GM12891 (cell line): ENCODE data around the gene RNU4-1.

Experiments used
- DNase-seq: peaks from one replicate; pipeline ENCODE4 v3.0.0; 2011; ENCODE audit warnings: low spot score; ENCODE audit not compliant: insufficient read length
- FAIRE-seq: peaks from 2 replicates; lab custom pipeline; 2011; peaks lifted over from hg19 to GRCh38; lab: Jason Lieb, UNC
- PAX5 ChIP-seq: IDR thresholded peaks from 2 replicates; pipeline ENCODE4 v1.6.1; 2011; ENCODE audit warnings: low read length, moderate library complexity, mild to moderate bottlenecking; ENCODE audit not compliant: insufficient read depth, severe bottlenecking
- POLR2A ChIP-seq: IDR thresholded peaks from 2 replicates; pipeline ENCODE4 v1.6.1; 2011; ENCODE audit warnings: low read depth, low read length, control low read depth
- POLR2AphosphoS5 ChIP-seq: IDR thresholded peaks from 2 replicates; pipeline ENCODE4 v1.6.1; 2011; ENCODE audit warnings: low read depth, low read length, control low read depth
- POU2F2 ChIP-seq: IDR thresholded peaks from 2 replicates; pipeline ENCODE4 v1.6.1; 2011; ENCODE audit warnings: low read depth, mild to moderate bottlenecking, control low read depth, low read length, moderate library complexity
- SPI1 ChIP-seq: IDR thresholded peaks from 2 replicates; pipeline ENCODE4 v1.6.1; 2011; ENCODE audit warnings: low read depth, low read length, control low read depth
- TAF1 ChIP-seq: IDR thresholded peaks from 2 replicates; pipeline ENCODE4 v1.6.1; 2011; ENCODE audit warnings: low read depth, low read length, control low read depth

The RNU4-1 gene

DNA sequence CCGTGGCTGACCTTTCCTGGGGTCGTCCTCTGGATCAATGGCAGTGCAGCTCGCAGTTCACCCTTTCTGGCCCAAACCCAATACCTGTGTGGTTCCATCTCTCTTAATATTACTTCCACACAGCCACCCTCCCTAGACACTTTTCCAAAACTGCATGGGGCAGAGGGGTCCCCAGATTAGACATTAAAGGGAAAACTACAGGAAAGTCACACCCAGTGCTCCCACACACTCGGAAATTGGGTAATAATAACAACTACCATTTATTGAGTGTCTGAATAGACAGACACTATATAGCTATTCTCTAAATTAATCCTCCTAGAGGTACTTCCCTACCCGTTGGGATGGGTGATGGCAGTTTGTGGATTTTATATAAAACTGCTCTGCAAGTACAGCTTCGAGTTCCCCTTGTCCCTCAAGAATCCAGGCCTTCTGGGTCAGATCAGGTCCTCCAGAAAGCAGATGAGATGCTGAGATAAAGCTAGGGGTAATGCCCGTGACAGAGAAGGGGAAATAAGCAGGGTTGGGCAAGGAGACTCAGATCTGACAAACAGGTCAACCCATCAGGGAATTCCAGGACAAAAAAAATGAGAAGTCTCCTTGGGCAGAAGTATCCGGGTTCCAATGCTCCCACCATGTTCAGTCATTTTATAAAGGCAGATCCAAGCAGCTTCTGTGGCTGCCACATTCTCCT is 26.7 kb downstream of the RNU4-1 start:
- no peak for FAIRE-seq
- DNase-seq = no peak
- TF ChIP-seq PAX5 (no peak), POLR2A (no peak), POU2F2 (no peak), POLR2AphosphoS5 (no peak), SPI1 (no peak)

- DNase-seq (peak; percentile 84), FAIRE-seq (peak; percentile 87)
- no peak for TF ChIP-seq POU2F2
These were observed 27.4 kb downstream of the RNU4-1 start, which contains the start of gene PXN for GRCh38 chr12:120265473-120266179. TSS of gene PXN (minus strand) at chr12:120265730. CDS start at chr12:120265629, 101 bp downstream.

GRCh38 chr12:120264904-120265472 is 28.0 kb downstream of the RNU4-1 start:
- DNase-seq (no peak), FAIRE-seq (no peak)
- TF ChIP-seq SPI1 = no peak

GRCh38 chr12:120264086-120264903 is 28.7 kb downstream of the RNU4-1 start:
- DNase-seq = no peak
- FAIRE-seq = no peak
- no peak for TF ChIP-seq POLR2A
- TF ChIP-seq SPI1 = no peak
- no peak for TF ChIP-seq POU2F2
- TF ChIP-seq POLR2AphosphoS5 = no peak
- TF ChIP-seq PAX5 = no peak
- no peak for TF ChIP-seq TAF1

DNA sequence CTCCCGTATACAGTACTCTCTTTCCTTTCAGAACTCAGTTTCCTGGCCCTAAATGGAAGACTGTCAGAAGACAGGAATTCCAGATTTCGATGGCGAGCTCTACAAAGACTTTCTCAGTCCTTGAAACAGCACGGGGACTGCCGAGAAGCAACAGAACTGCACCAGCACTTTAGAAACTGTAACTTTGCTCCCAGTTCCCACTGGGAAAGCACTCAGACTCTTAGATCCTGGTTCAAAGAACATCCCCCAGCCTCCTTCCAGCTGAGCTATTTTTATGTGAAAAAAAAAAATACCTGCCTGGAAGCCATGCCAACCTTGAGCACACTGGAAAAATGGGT is 29.3 kb downstream of the RNU4-1 start:
- FAIRE-seq (no peak), DNase-seq (no peak)
- no peak for TF ChIP-seq POLR2AphosphoS5
- TF ChIP-seq SPI1 = no peak
- no peak for TF ChIP-seq PAX5
- TF ChIP-seq POU2F2 = no peak
- TF ChIP-seq POLR2A = no peak
- TF ChIP-seq TAF1 = no peak

DNA sequence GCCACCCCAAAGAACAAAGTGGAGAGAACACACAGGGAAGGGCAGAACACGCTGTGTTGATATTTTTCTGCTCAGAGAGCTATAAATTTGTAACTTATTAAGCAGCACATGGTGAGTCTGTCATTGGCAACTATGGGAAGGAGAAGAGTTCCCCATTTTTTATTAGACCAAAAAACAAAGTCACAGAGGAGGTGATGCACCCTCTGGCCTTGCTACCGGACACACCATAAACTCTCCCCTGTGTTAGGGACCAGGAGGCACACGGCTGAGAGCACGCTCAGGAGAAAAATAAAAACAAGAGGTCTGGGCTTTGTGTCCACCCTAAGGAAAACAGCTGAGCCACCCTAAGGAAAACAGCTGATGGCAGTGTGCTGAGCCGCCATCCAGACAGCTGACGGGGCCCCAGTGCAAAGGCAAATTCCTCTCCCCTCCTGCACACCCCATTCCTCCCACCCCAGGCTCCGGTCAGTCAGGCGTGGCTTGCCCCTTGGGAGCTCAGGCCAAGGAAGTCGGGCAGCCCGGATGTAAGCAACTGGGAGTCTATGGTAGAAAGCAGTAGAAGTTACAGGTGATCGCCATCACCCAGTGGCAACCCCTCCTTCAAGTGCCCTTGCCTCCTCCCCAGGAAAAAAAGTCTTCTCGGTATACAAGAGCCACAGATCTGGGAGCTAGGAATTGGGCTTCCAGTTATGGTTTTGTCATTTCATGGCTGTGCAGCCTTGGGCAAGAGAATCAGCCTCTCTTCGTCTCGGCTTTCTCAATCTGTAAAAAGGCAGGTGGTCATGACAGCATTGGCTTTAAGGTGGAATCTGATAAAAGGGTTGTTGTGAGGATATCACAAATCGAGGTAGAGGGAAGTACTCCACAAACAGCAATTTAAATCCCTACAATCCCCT is 29.9 kb downstream of the RNU4-1 start:
- TF ChIP-seq TAF1 = no peak
- TF ChIP-seq PAX5 = no peak
- no peak for TF ChIP-seq POLR2AphosphoS5
- no peak for TF ChIP-seq POLR2A
- no peak for TF ChIP-seq POU2F2
- no peak for TF ChIP-seq SPI1
- DNase-seq (no peak), FAIRE-seq (no peak)

- no peak for FAIRE-seq
- no peak for DNase-seq
- TF ChIP-seq PAX5 (no peak), POU2F2 (no peak), POLR2AphosphoS5 (no peak), SPI1 (no peak), TAF1 (no peak), POLR2A (no peak)
These were observed 30.8 kb downstream of the RNU4-1 start for GRCh38 chr12:120261951-120262851.

- FAIRE-seq = no peak
- TF ChIP-seq POU2F2 = no peak
- DNase-seq = no peak
These were observed 32.4 kb downstream of the RNU4-1 start for GRCh38 chr12:120260607-120261006.
